ENCODE measurements around the gene KBTBD7.

Gene KBTBD7

DNA sequence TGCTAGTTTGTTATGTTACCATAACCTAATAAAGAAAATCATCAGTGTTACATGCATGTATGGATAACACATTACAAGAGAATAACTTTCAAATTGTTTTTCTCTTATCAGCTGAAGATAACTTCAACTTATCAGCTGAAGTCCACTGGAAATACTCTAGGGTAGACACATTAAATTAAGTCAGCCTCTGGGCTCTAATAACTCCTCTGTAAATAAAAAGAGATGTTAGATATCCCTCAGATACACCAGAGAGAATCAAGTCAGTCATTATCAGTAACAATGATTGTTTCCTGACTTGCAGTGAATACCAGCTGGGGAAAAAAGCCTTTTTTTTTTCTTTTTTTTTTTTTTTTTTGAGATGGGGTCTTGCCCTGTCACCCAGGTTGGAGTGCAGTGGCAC is 1.6 kb upstream of the KBTBD7 start:
- no peak overlapping the region for H3K27ac ChIP-seq
- H2AFZ ChIP-seq (ENCODE audit: low read depth) = no peak overlapping the region
- no peaks in the 10 kb centered on the region for H4K20me1 ChIP-seq (ENCODE audit: insufficient read depth)
- H3K4me3 ChIP-seq (IDR thresholded peaks at IDR 0.05; ENCODE audit: insufficient read depth, low read depth, low read length) = no peak overlapping the region
- no peaks in the 10 kb centered on the region for H3K36me3 ChIP-seq (ENCODE audit: insufficient read depth)
- H3K27me3 ChIP-seq (ENCODE audit: insufficient read depth, low read depth) = no peaks in the 10 kb centered on the region
- no peak overlapping the region for H3K4me2 ChIP-seq
- no peak overlapping the region for H3K9ac ChIP-seq
- no peaks in the 10 kb centered on the region for H3K79me2 ChIP-seq (ENCODE audit: insufficient read depth, low read depth)
- TF ChIP-seq, protein P1, sequence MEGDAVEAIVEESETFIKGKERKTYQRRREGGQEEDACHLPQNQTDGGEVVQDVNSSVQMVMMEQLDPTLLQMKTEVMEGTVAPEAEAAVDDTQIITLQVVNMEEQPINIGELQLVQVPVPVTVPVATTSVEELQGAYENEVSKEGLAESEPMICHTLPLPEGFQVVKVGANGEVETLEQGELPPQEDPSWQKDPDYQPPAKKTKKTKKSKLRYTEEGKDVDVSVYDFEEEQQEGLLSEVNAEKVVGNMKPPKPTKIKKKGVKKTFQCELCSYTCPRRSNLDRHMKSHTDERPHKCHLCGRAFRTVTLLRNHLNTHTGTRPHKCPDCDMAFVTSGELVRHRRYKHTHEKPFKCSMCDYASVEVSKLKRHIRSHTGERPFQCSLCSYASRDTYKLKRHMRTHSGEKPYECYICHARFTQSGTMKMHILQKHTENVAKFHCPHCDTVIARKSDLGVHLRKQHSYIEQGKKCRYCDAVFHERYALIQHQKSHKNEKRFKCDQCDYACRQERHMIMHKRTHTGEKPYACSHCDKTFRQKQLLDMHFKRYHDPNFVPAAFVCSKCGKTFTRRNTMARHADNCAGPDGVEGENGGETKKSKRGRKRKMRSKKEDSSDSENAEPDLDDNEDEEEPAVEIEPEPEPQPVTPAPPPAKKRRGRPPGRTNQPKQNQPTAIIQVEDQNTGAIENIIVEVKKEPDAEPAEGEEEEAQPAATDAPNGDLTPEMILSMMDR (conservative IDR thresholded peaks at IDR 0.05; ENCODE audit: low read depth, low read length) = no peak
- peaks cover 4% of the 10 kb centered on the region for H3K4me1 ChIP-seq (ENCODE audit: low read depth, poor library complexity, severe bottlenecking)

DNA sequence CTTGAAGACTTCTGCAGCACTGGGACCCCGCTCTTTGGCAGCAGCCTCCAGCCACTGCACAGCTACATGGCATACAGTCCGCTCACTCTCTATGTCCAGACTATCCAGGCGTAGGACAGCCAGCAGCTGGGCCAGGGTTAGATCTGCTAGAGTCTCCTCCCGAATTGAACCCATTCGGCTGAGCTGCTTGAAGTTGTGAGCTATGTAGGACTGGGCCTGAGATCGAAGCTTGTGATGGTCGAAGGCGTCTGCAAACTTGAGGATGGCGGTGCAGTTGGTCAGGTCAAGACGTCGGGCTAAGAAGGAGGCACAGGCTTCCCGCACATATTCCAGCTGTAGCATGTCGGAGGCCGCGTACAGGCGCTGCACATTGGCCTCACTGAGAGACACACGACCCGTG is 900 bp downstream of the KBTBD7 start:
- Histone ChIP-seq H3K79me2 (ENCODE audit: insufficient read depth, low read depth) (no peaks in the 10 kb centered on the region), H4K20me1 (ENCODE audit: insufficient read depth) (no peaks in the 10 kb centered on the region), H2AFZ (ENCODE audit: low read depth) (no peak overlapping the region), H3K27ac (no peak overlapping the region), H3K4me2 (no peak overlapping the region), H3K9ac (no peak overlapping the region), H3K4me1 (ENCODE audit: low read depth, poor library complexity, severe bottlenecking) (peaks cover 4% of the 10 kb centered on the region), H3K27me3 (ENCODE audit: insufficient read depth, low read depth) (no peaks in the 10 kb centered on the region), H3K4me3 (IDR thresholded peaks at IDR 0.05; ENCODE audit: insufficient read depth, low read depth, low read length) (no peak overlapping the region), H3K36me3 (ENCODE audit: insufficient read depth) (no peaks in the 10 kb centered on the region)
- TF ChIP-seq, protein P1 (conservative IDR thresholded peaks at IDR 0.05; ENCODE audit: low read depth, low read length) = no peak

DNA sequence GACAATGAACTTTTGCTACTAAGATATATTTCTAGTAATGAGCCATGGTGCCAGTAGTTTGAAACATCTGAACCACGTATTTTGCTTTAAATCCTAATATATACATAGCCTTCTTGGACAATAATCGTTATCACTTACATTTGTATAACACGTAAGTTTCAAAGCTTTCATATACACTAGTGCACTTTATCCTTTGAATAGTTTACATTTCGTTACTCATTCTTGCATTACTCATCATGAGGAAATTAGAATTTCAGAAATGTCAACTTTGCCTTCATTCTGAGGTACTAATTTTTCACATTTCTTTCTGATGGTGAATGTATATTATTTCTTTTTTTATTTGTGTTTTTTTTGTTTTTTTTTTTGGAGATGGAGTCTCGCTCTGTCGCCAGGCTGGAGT is 5.8 kb downstream of the KBTBD7 start:
- TF ChIP-seq, protein P1 (conservative IDR thresholded peaks at IDR 0.05; ENCODE audit: low read depth, low read length) = no peak
- Histone ChIP-seq H2AFZ (ENCODE audit: low read depth) (no peak overlapping the region), H3K9ac (no peak overlapping the region), H3K4me1 (ENCODE audit: low read depth, poor library complexity, severe bottlenecking) (no peaks in the 10 kb centered on the region), H3K27me3 (ENCODE audit: insufficient read depth, low read depth) (no peaks in the 10 kb centered on the region), H3K79me2 (ENCODE audit: insufficient read depth, low read depth) (no peaks in the 10 kb centered on the region), H3K27ac (no peak overlapping the region), H4K20me1 (ENCODE audit: insufficient read depth) (no peaks in the 10 kb centered on the region), H3K4me2 (no peak overlapping the region), H3K4me3 (IDR thresholded peaks at IDR 0.05; ENCODE audit: insufficient read depth, low read depth, low read length) (no peak overlapping the region), H3K36me3 (ENCODE audit: insufficient read depth) (no peaks in the 10 kb centered on the region)

DNA sequence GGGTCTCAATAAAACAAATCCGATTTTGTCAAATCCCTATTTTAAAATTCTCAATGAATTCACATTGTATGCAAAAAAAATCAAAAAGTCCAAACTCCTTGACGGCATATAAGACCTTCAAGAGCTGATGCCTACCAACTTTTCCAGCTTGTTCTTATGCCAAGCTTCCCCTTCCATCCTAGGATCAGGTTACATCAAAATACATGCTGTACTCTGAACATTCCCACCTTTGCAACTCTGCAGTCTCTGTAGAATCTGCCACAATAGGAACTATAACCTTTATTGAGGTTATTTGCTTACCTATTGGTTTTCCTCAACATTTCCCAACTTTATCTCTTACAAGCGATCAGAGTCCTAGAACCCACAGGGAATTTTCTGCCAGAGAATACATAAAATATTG is 7.9 kb downstream of the KBTBD7 start:
- no peaks in the 10 kb centered on the region for H3K4me1 ChIP-seq (ENCODE audit: low read depth, poor library complexity, severe bottlenecking)
- no peak overlapping the region for H2AFZ ChIP-seq (ENCODE audit: low read depth)
- H3K36me3 ChIP-seq (ENCODE audit: insufficient read depth) = no peaks in the 10 kb centered on the region
- TF ChIP-seq, protein P1 (conservative IDR thresholded peaks at IDR 0.05; ENCODE audit: low read depth, low read length) = no peak
- H4K20me1 ChIP-seq (ENCODE audit: insufficient read depth) = no peaks in the 10 kb centered on the region
- no peak overlapping the region for H3K4me3 ChIP-seq (IDR thresholded peaks at IDR 0.05; ENCODE audit: insufficient read depth, low read depth, low read length)
- no peak overlapping the region for H3K9ac ChIP-seq
- no peak overlapping the region for H3K4me2 ChIP-seq
- H3K27ac ChIP-seq = no peak overlapping the region
- H3K79me2 ChIP-seq (ENCODE audit: insufficient read depth, low read depth) = no peaks in the 10 kb centered on the region
- no peaks in the 10 kb centered on the region for H3K27me3 ChIP-seq (ENCODE audit: insufficient read depth, low read depth)
